Measurements from ENCODE around the gene ANKMY1. TPM values are rescaled to one million over a fixed set of nuclear protein-coding genes. Genes with fewer than 3 reads are reported as not detected.

ANKMY1 gene
- total RNA-seq, 1 experiment from 2014 or later: 19.5 TPM

DNA sequence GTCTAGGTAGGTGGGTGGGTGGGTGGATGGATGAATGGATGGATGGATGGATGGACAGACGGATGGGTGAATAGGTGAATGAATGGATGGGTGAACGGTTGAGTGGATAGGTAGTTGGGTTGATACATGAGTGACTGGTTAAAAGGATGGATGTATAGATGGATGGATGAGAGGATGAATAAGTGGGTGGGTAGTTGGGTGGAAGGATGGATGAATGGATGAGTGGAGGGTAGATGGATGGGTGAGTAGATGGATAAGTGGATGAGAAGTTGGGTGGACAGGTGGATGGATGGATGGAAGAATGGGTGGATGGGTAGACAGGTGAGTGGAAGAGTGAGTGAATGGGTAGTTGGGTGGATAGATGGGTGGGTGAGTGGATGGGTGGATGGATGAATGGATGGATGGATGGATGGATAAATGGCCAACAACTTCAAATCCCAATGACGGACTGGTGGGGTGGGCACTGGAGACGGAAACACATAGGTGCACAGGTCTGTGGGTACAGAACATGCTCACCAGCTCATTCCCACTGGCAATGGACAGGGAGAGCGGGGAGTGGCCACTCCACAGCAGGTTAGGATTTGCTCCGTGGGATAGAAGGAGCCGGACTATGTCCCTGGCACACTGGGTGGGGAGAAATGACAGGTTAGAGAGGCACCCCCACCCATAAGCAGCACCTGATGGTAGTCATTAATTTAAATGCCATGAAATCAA, 48.8 kb downstream of the ANKMY1 start:
- Histone ChIP-seq H4K20me1 (ENCODE audit: low read length) (no peaks in the 10 kb centered on the region), H3F3A (ENCODE audit: low read length, unreplicated experiment) (no peaks in the 10 kb centered on the region), H3K4me2 (ENCODE audit: low read length) (no peak overlapping the region), H3K36me3 (ENCODE audit: low read depth, low read length) (no peaks in the 10 kb centered on the region), H3K9me2 (replicated peaks; ENCODE audit: low read length) (no peaks in the 10 kb centered on the region), H3K4me3 (ENCODE audit: low read length) (no peak overlapping the region), H3K27ac (ENCODE audit: low read length) (no peak overlapping the region), H2AFZ (ENCODE audit: low read length) (no peak overlapping the region), H3K27me3 (ENCODE audit: low read length) (no peaks in the 10 kb centered on the region), H3K9ac (ENCODE audit: low read length) (no peak overlapping the region), H3K9me3 (ENCODE audit: low read length) (no peaks in the 10 kb centered on the region), H3K4me1 (ENCODE audit: insufficient read depth, low read length) (no peaks in the 10 kb centered on the region), H3K79me2 (ENCODE audit: low read length) (no peaks in the 10 kb centered on the region)
- no TSS peak for BruUV-seq (replicated peaks)
- TF ChIP-seq EZH2phosphoT487 (IDR thresholded peaks at IDR 0.05; ENCODE audit: borderline replicate concordance, low read length) (no peak), EZH2 (IDR thresholded peaks at IDR 0.05; ENCODE audit: low read length, unreplicated experiment) (no peak)
- TF ChIP-seq, protein P1, sequence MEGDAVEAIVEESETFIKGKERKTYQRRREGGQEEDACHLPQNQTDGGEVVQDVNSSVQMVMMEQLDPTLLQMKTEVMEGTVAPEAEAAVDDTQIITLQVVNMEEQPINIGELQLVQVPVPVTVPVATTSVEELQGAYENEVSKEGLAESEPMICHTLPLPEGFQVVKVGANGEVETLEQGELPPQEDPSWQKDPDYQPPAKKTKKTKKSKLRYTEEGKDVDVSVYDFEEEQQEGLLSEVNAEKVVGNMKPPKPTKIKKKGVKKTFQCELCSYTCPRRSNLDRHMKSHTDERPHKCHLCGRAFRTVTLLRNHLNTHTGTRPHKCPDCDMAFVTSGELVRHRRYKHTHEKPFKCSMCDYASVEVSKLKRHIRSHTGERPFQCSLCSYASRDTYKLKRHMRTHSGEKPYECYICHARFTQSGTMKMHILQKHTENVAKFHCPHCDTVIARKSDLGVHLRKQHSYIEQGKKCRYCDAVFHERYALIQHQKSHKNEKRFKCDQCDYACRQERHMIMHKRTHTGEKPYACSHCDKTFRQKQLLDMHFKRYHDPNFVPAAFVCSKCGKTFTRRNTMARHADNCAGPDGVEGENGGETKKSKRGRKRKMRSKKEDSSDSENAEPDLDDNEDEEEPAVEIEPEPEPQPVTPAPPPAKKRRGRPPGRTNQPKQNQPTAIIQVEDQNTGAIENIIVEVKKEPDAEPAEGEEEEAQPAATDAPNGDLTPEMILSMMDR (conservative IDR thresholded peaks at IDR 0.05; ENCODE audit: low read depth, low read length): no peak
- ATAC-seq: no peak
- no peak for DNase-seq
- intact Hi-C loops (cut with micrococcal nuclease): no loop called here
- ChIA-PET CTCF (no interaction called here), POLR2A (ENCODE audit: unreplicated experiment) (no interaction called here)

DNA sequence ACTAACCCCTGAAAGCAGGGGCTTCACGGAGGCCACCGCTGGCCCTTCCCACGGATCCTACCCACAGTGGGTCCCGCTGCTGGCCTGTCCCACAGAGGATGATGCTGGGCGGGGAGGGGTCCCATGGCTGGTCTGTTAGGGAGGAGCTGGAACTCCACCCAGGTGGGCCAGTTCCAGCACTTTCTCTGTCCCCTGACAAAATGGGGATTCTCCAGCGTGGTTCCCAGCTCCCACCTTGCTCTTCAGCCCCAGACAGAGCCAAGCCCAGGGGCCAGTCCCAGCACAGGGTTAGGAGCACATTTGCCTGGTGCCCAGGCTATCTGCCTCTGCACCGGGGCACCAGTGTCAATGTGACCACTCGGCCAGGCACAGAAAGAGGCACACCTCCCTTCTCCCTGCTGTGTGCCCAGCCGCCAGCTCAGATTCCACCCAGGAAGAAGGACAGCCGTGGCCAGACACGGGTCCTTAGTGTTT, 50.0 kb downstream of the ANKMY1 start:
- no TSS peak for BruUV-seq (replicated peaks)
- intact Hi-C loops (cut with micrococcal nuclease): no loop called here
- no peaks in the 10 kb centered on the region for H3K9me2 ChIP-seq (replicated peaks; ENCODE audit: low read length)
- DNase-seq: no peak
- POLR2A ChIA-PET (ENCODE audit: unreplicated experiment): no interaction called here
- H3K9me3 ChIP-seq (ENCODE audit: low read length): no peaks in the 10 kb centered on the region
- H3K27me3 ChIP-seq (ENCODE audit: low read length): no peaks in the 10 kb centered on the region
- no peaks in the 10 kb centered on the region for H3K79me2 ChIP-seq (ENCODE audit: low read length)
- H3K9ac ChIP-seq (ENCODE audit: low read length): no peak overlapping the region
- no peak overlapping the region for H3K4me3 ChIP-seq (ENCODE audit: low read length)
- ATAC-seq: no peak
- no peaks in the 10 kb centered on the region for H3K4me1 ChIP-seq (ENCODE audit: insufficient read depth, low read length)
- H3K27ac ChIP-seq (ENCODE audit: low read length): no peak overlapping the region
- CTCF ChIA-PET: no interaction called here
- H4K20me1 ChIP-seq (ENCODE audit: low read length): no peaks in the 10 kb centered on the region
- no peak overlapping the region for H2AFZ ChIP-seq (ENCODE audit: low read length)
- no peak overlapping the region for H3K4me2 ChIP-seq (ENCODE audit: low read length)
- H3K36me3 ChIP-seq (ENCODE audit: low read depth, low read length): no peaks in the 10 kb centered on the region
- TF ChIP-seq EZH2phosphoT487 (IDR thresholded peaks at IDR 0.05; ENCODE audit: borderline replicate concordance, low read length) (no peak), EZH2 (IDR thresholded peaks at IDR 0.05; ENCODE audit: low read length, unreplicated experiment) (no peak)
- TF ChIP-seq, protein P1 (conservative IDR thresholded peaks at IDR 0.05; ENCODE audit: low read depth, low read length): no peak
- H3F3A ChIP-seq (ENCODE audit: low read length, unreplicated experiment): no peaks in the 10 kb centered on the region

DNA sequence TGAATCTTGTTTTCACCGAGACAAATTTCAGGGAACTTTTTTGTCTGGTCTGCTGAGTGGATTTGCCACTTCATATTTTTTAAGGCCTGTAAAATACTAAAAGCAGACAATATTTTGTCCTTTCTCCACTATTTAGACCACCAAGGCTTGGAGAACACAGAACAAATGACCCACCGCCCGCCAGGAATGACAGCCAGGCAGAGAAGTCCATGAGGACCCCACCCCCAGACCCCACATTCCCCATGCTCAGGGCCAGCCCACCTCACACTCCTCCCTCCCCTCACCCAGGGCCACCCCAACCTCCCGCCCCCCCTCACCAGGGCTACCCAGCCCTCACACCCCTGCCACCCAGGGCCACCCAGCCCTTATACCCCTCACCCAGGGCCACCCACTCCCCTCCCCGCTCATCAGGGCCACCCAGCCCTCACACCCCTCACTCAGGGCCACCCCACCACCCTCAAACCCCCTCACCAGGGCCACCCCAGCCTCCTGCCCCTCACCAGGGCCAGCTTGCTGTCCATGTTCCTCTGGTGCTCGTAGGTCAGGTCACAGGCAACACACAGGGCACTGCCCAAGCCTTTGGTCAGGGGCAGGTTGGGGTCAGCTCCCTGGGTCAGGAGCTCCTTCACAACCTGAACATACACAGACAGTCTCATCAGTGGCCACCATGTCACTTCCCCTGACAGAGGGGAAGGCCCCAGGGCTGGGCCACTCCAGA, 50.6 kb downstream of the ANKMY1 start:
- Histone ChIP-seq H3K4me3 (ENCODE audit: low read length) (no peak overlapping the region), H3K4me1 (ENCODE audit: insufficient read depth, low read length) (no peaks in the 10 kb centered on the region), H4K20me1 (ENCODE audit: low read length) (no peaks in the 10 kb centered on the region), H3F3A (ENCODE audit: low read length, unreplicated experiment) (no peaks in the 10 kb centered on the region), H3K36me3 (ENCODE audit: low read depth, low read length) (no peaks in the 10 kb centered on the region), H3K27ac (ENCODE audit: low read length) (no peak overlapping the region), H3K9me2 (replicated peaks; ENCODE audit: low read length) (no peaks in the 10 kb centered on the region), H3K9ac (ENCODE audit: low read length) (no peak overlapping the region), H3K27me3 (ENCODE audit: low read length) (no peaks in the 10 kb centered on the region), H2AFZ (ENCODE audit: low read length) (no peak overlapping the region), H3K79me2 (ENCODE audit: low read length) (no peaks in the 10 kb centered on the region), H3K9me3 (ENCODE audit: low read length) (no peaks in the 10 kb centered on the region), H3K4me2 (ENCODE audit: low read length) (no peak overlapping the region)
- no TSS peak for BruUV-seq (replicated peaks)
- DNase-seq: no peak
- intact Hi-C loops (cut with micrococcal nuclease): no loop called here
- TF ChIP-seq, protein P1 (conservative IDR thresholded peaks at IDR 0.05; ENCODE audit: low read depth, low read length): no peak
- no peak for TF ChIP-seq EZH2phosphoT487 (IDR thresholded peaks at IDR 0.05; ENCODE audit: borderline replicate concordance, low read length)
- no peak for TF ChIP-seq EZH2 (IDR thresholded peaks at IDR 0.05; ENCODE audit: low read length, unreplicated experiment)
- no peak for ATAC-seq
- ChIA-PET CTCF (no interaction called here), POLR2A (ENCODE audit: unreplicated experiment) (no interaction called here)

Data from PC-3 (cell line).